Measurements from ENCODE around the gene SIM1. TPM values are rescaled to one million over a fixed set of nuclear protein-coding genes. Genes with fewer than 3 reads are reported as not detected.

Gene SIM1
- total RNA-seq, 1 experiment from 2014 or later, result not detected

DNA sequence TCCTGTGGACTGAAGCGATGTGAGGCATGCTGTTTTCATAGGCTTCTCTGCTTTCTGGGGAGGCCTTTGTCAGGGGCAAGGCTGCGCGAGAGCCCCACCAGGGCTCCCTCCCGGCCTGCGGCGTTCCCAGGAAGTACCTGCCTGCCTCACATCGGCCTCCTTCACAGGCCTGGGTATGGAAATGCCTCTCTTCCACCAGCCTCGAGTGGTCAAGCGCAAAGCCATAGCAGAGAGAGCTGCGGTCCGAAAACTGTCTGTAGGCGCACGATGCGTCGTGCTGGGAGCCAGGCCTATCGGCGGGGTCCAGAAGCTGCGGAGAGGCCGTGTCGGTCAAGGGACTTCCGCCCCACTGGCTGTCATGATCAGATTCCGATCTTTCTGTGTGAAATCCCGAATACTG lies 71.2 kb downstream of the SIM1 start:
- ATAC-seq, result no peak
- TF ChIP-seq EZH2 (IDR thresholded peaks at IDR 0.05; ENCODE audit: low read length, unreplicated experiment) (no peak), EZH2phosphoT487 (IDR thresholded peaks at IDR 0.05; ENCODE audit: borderline replicate concordance, low read length) (no peak)
- TF ChIP-seq, protein P1, sequence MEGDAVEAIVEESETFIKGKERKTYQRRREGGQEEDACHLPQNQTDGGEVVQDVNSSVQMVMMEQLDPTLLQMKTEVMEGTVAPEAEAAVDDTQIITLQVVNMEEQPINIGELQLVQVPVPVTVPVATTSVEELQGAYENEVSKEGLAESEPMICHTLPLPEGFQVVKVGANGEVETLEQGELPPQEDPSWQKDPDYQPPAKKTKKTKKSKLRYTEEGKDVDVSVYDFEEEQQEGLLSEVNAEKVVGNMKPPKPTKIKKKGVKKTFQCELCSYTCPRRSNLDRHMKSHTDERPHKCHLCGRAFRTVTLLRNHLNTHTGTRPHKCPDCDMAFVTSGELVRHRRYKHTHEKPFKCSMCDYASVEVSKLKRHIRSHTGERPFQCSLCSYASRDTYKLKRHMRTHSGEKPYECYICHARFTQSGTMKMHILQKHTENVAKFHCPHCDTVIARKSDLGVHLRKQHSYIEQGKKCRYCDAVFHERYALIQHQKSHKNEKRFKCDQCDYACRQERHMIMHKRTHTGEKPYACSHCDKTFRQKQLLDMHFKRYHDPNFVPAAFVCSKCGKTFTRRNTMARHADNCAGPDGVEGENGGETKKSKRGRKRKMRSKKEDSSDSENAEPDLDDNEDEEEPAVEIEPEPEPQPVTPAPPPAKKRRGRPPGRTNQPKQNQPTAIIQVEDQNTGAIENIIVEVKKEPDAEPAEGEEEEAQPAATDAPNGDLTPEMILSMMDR (conservative IDR thresholded peaks at IDR 0.05; ENCODE audit: low read depth, low read length), result no peak
- CTCF ChIA-PET, result no interaction called here

DNA sequence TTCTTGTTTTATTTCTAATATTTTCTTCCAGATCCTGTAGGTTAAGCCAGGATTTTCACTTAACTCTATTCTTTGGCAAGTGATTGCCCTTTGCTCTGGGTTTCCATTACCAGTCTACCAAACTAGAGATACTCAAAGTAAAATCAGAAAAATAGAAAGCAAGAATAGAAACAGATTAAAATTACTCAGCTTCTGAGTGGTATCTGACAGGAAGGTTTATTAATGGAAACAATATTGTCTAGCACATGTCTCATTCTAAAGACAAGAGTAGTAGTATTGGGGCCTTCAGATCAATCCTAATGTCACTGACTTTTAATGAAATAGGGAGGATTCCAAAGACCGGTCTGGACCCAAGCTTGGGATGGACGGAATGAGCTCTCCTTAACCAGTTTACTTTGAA lies 72.3 kb downstream of the SIM1 start:
- intact Hi-C loops (cut with micrococcal nuclease), result no loop called here
- Histone ChIP-seq H2AFZ (ENCODE audit: low read length) (no peak overlapping the region), H3K27me3 (ENCODE audit: low read length) (no peaks in the 10 kb centered on the region), H3K79me2 (ENCODE audit: low read length) (no peaks in the 10 kb centered on the region), H3K27ac (ENCODE audit: low read length) (no peak overlapping the region), H3K4me2 (ENCODE audit: low read length) (no peak overlapping the region), H3F3A (ENCODE audit: low read length, unreplicated experiment) (no peaks in the 10 kb centered on the region), H3K9ac (ENCODE audit: low read length) (no peak overlapping the region), H4K20me1 (ENCODE audit: low read length) (no peaks in the 10 kb centered on the region), H3K36me3 (ENCODE audit: low read depth, low read length) (no peaks in the 10 kb centered on the region), H3K9me2 (replicated peaks; ENCODE audit: low read length) (no peaks in the 10 kb centered on the region), H3K4me1 (ENCODE audit: insufficient read depth, low read length) (no peaks in the 10 kb centered on the region), H3K9me3 (ENCODE audit: low read length) (no peaks in the 10 kb centered on the region), H3K4me3 (ENCODE audit: low read length) (no peak overlapping the region)
- DNase-seq, result no peak
- CTCF ChIA-PET, result no interaction called here
- ATAC-seq, result no peak
- no TSS peak for BruUV-seq (replicated peaks)
- TF ChIP-seq EZH2phosphoT487 (IDR thresholded peaks at IDR 0.05; ENCODE audit: borderline replicate concordance, low read length) (no peak), EZH2 (IDR thresholded peaks at IDR 0.05; ENCODE audit: low read length, unreplicated experiment) (no peak)
- TF ChIP-seq, protein P1 (conservative IDR thresholded peaks at IDR 0.05; ENCODE audit: low read depth, low read length), result no peak
- POLR2A ChIA-PET (ENCODE audit: unreplicated experiment), result no interaction called here

More for the DNA sequence above, 71.2 kb downstream of the SIM1 start:
- H3K27me3 ChIP-seq (ENCODE audit: low read length), result no peaks in the 10 kb centered on the region
- DNase-seq, result no peak
- H3K36me3 ChIP-seq (ENCODE audit: low read depth, low read length), result no peaks in the 10 kb centered on the region
- H3K4me1 ChIP-seq (ENCODE audit: insufficient read depth, low read length), result no peaks in the 10 kb centered on the region
- no peaks in the 10 kb centered on the region for H3K79me2 ChIP-seq (ENCODE audit: low read length)
- no peaks in the 10 kb centered on the region for H3K9me3 ChIP-seq (ENCODE audit: low read length)
- no peak overlapping the region for H2AFZ ChIP-seq (ENCODE audit: low read length)
- no TSS peak for BruUV-seq (replicated peaks)
- H3K27ac ChIP-seq (ENCODE audit: low read length), result no peak overlapping the region
- H3K9ac ChIP-seq (ENCODE audit: low read length), result no peak overlapping the region
- intact Hi-C loops (cut with micrococcal nuclease), result no loop called here
- H3K4me2 ChIP-seq (ENCODE audit: low read length), result no peak overlapping the region
- no peaks in the 10 kb centered on the region for H3F3A ChIP-seq (ENCODE audit: low read length, unreplicated experiment)
- H3K4me3 ChIP-seq (ENCODE audit: low read length), result no peak overlapping the region
- POLR2A ChIA-PET (ENCODE audit: unreplicated experiment), result no interaction called here
- no peaks in the 10 kb centered on the region for H3K9me2 ChIP-seq (replicated peaks; ENCODE audit: low read length)
- H4K20me1 ChIP-seq (ENCODE audit: low read length), result no peaks in the 10 kb centered on the region

GRCh38 chr6:100388868-100389519 lies 75.7 kb downstream of the SIM1 start:
- no peak for TF ChIP-seq EZH2 (IDR thresholded peaks at IDR 0.05; ENCODE audit: low read length, unreplicated experiment)
- TF ChIP-seq, protein P1 (conservative IDR thresholded peaks at IDR 0.05; ENCODE audit: low read depth, low read length), result no peak
- TF ChIP-seq EZH2phosphoT487 (IDR thresholded peaks at IDR 0.05; ENCODE audit: borderline replicate concordance, low read length), result no peak
- Histone ChIP-seq H4K20me1 (ENCODE audit: low read length) (no peaks in the 10 kb centered on the region), H2AFZ (ENCODE audit: low read length) (no peak overlapping the region), H3K9ac (ENCODE audit: low read length) (no peak overlapping the region), H3K9me2 (replicated peaks; ENCODE audit: low read length) (no peaks in the 10 kb centered on the region), H3K79me2 (ENCODE audit: low read length) (no peaks in the 10 kb centered on the region), H3K27me3 (ENCODE audit: low read length) (no peaks in the 10 kb centered on the region), H3K4me1 (ENCODE audit: insufficient read depth, low read length) (no peaks in the 10 kb centered on the region), H3K27ac (ENCODE audit: low read length) (no peak overlapping the region), H3F3A (ENCODE audit: low read length, unreplicated experiment) (no peaks in the 10 kb centered on the region), H3K36me3 (ENCODE audit: low read depth, low read length) (no peaks in the 10 kb centered on the region), H3K4me3 (ENCODE audit: low read length) (no peak overlapping the region), H3K4me2 (ENCODE audit: low read length) (no peak overlapping the region), H3K9me3 (ENCODE audit: low read length) (no peaks in the 10 kb centered on the region)
- POLR2A ChIA-PET (ENCODE audit: unreplicated experiment), result no interaction called here
- ATAC-seq, result no peak
- DNase-seq, result no peak
- CTCF ChIA-PET, result no interaction called here
- intact Hi-C loops (cut with micrococcal nuclease), result loop anchor here (10.0 kb wide), 1 partner anchor 214 kb away; no protein-coding TSS in a partner anchor
- BruUV-seq (replicated peaks), result no TSS peak

All from PC-3 (cell line).